GM12878 (cell line): Measurements from ENCODE around the gene DNMT1.

Experiments
- FOS ChIP-seq: IDR thresholded peaks from 3 replicates; pipeline ENCODE4 v1.6.1; 2011; ENCODE audit warnings: borderline replicate concordance; ENCODE audit not compliant: insufficient read length; ENCODE audit errors: extremely low read depth
- FOXM1 ChIP-seq: IDR thresholded peaks from 2 replicates; pipeline ENCODE4 v1.6.1; 2012; ENCODE audit warnings: low read depth, mild to moderate bottlenecking, inconsistent platforms, low read length, moderate library complexity
- MYC ChIP-seq: IDR thresholded peaks from 2 replicates; pipeline ENCODE4 v1.6.1; 2011; ENCODE audit warnings: mild to moderate bottlenecking, low read length, moderate library complexity, inconsistent platforms; ENCODE audit not compliant: insufficient read depth, insufficient replicate concordance, insufficient read length, severe bottlenecking
- NR2C2 ChIP-seq: IDR thresholded peaks from 2 replicates; pipeline ENCODE4 v1.6.1; 2011; ENCODE audit warnings: borderline replicate concordance, low read depth; ENCODE audit not compliant: control insufficient read depth, insufficient read length
- RAD21 ChIP-seq: IDR thresholded peaks from 2 replicates; pipeline ENCODE4 v1.6.1; 2011; ENCODE audit warnings: mild to moderate bottlenecking, low read depth, low read length, moderate library complexity; ENCODE audit not compliant: insufficient read depth
- RBBP5 ChIP-seq: fragments of 200-600 bp; sonication (generic); conservative IDR thresholded peaks from 2 replicates; pipeline ENCODE4 v1.6.1; 2016
- SMAD1 ChIP-seq: fragments of 450-650 bp; IDR thresholded peaks from 2 replicates; pipeline ENCODE4 v1.6.1; 2018; ENCODE audit warnings: mild to moderate bottlenecking, low read depth; ENCODE audit not compliant: partially characterized antibody
- ZBED1 ChIP-seq: IDR thresholded peaks from 2 replicates; pipeline ENCODE4 v1.6.1; 2016; ENCODE audit warnings: borderline replicate concordance
- TF ChIP-seq, protein P1 (sequence below): IDR thresholded peaks from 2 replicates; pipeline ENCODE4 v1.6.1; 2012; ENCODE audit warnings: mild to moderate bottlenecking, low read depth, low read length
- TF ChIP-seq, protein P2 (sequence below), 3 experiments: IDR thresholded peaks in 2 of 3; conservative IDR thresholded peaks in 1 of 3; 2 replicates each; pipeline ENCODE4 v1.5.1; 2011; ENCODE audit warnings: low read depth in 3 of 3, low read length in 3 of 3, mild to moderate bottlenecking in 3 of 3, control low read depth in 2 of 3, moderate library complexity in 2 of 3, inconsistent platforms in 1 of 3, mixed read lengths in 1 of 3; ENCODE audit not compliant: control insufficient read depth in 2 of 3, insufficient read depth in 1 of 3; ENCODE audit errors: extremely low read depth in 1 of 3
- TF ChIP-seq, protein P3 (sequence below): IDR thresholded peaks from 2 replicates; pipeline ENCODE4 v1.6.1; 2011; ENCODE audit warnings: low read depth, mild to moderate bottlenecking, low read length, moderate library complexity, borderline replicate concordance; ENCODE audit errors: extremely low read depth
- TF ChIP-seq, protein P4 (sequence below): fragments of 150-350 bp; IDR thresholded peaks from 2 replicates; pipeline ENCODE4 v1.6.1; 2016; ENCODE audit warnings: low read depth, low read length

DNA sequence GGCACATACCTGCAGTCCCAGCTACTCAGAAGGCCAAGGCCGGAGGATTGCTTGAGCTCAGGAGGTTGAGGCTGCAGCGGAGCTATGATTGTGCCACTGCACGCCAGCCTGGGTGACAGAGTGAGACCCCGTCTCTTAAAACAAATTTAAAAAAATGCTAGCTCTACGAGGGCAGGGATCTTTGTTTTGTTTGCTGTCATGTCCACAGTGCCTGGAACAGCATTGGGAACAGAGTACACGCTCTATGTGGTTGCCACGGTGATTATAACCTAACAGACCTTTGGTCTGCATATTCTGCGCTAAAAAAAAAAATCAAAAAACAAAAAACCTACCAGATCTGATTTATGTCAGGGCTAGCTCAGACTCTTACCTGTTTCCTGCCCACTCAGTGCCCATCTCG lies 110.8 kb downstream of the DNMT1 start:
- TF ChIP-seq NR2C2 (no peak), MYC (no peak), ZBED1 (no peak), RBBP5 (no peak), FOXM1 (no peak), RAD21 (no peak), SMAD1 (no peak), FOS (no peak)
- TF ChIP-seq, protein P1, sequence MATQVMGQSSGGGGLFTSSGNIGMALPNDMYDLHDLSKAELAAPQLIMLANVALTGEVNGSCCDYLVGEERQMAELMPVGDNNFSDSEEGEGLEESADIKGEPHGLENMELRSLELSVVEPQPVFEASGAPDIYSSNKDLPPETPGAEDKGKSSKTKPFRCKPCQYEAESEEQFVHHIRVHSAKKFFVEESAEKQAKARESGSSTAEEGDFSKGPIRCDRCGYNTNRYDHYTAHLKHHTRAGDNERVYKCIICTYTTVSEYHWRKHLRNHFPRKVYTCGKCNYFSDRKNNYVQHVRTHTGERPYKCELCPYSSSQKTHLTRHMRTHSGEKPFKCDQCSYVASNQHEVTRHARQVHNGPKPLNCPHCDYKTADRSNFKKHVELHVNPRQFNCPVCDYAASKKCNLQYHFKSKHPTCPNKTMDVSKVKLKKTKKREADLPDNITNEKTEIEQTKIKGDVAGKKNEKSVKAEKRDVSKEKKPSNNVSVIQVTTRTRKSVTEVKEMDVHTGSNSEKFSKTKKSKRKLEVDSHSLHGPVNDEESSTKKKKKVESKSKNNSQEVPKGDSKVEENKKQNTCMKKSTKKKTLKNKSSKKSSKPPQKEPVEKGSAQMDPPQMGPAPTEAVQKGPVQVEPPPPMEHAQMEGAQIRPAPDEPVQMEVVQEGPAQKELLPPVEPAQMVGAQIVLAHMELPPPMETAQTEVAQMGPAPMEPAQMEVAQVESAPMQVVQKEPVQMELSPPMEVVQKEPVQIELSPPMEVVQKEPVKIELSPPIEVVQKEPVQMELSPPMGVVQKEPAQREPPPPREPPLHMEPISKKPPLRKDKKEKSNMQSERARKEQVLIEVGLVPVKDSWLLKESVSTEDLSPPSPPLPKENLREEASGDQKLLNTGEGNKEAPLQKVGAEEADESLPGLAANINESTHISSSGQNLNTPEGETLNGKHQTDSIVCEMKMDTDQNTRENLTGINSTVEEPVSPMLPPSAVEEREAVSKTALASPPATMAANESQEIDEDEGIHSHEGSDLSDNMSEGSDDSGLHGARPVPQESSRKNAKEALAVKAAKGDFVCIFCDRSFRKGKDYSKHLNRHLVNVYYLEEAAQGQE = no peak
- TF ChIP-seq, protein P2, sequence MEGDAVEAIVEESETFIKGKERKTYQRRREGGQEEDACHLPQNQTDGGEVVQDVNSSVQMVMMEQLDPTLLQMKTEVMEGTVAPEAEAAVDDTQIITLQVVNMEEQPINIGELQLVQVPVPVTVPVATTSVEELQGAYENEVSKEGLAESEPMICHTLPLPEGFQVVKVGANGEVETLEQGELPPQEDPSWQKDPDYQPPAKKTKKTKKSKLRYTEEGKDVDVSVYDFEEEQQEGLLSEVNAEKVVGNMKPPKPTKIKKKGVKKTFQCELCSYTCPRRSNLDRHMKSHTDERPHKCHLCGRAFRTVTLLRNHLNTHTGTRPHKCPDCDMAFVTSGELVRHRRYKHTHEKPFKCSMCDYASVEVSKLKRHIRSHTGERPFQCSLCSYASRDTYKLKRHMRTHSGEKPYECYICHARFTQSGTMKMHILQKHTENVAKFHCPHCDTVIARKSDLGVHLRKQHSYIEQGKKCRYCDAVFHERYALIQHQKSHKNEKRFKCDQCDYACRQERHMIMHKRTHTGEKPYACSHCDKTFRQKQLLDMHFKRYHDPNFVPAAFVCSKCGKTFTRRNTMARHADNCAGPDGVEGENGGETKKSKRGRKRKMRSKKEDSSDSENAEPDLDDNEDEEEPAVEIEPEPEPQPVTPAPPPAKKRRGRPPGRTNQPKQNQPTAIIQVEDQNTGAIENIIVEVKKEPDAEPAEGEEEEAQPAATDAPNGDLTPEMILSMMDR (IDR thresholded peaks at IDR 0.05 in 2 of 3, conservative IDR thresholded peaks at IDR 0.05 in 1 of 3; ENCODE audit: control insufficient read depth in 2 of 3, extremely low read depth in 1 of 3, insufficient read depth in 1 of 3, low read depth in 3 of 3, low read length in 3 of 3) = no peak
- TF ChIP-seq, protein P3, sequence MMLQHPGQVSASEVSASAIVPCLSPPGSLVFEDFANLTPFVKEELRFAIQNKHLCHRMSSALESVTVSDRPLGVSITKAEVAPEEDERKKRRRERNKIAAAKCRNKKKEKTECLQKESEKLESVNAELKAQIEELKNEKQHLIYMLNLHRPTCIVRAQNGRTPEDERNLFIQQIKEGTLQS = no peak
- TF ChIP-seq, protein P4, sequence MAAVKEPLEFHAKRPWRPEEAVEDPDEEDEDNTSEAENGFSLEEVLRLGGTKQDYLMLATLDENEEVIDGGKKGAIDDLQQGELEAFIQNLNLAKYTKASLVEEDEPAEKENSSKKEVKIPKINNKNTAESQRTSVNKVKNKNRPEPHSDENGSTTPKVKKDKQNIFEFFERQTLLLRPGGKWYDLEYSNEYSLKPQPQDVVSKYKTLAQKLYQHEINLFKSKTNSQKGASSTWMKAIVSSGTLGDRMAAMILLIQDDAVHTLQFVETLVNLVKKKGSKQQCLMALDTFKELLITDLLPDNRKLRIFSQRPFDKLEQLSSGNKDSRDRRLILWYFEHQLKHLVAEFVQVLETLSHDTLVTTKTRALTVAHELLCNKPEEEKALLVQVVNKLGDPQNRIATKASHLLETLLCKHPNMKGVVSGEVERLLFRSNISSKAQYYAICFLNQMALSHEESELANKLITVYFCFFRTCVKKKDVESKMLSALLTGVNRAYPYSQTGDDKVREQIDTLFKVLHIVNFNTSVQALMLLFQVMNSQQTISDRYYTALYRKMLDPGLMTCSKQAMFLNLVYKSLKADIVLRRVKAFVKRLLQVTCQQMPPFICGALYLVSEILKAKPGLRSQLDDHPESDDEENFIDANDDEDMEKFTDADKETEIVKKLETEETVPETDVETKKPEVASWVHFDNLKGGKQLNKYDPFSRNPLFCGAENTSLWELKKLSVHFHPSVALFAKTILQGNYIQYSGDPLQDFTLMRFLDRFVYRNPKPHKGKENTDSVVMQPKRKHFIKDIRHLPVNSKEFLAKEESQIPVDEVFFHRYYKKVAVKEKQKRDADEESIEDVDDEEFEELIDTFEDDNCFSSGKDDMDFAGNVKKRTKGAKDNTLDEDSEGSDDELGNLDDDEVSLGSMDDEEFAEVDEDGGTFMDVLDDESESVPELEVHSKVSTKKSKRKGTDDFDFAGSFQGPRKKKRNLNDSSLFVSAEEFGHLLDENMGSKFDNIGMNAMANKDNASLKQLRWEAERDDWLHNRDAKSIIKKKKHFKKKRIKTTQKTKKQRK = no peak
